ENCODE results near the gene LEFTY2.
A peak's percentile ranks its signal among the peaks of the same experiment; 100 is the strongest.

The LEFTY2 gene

DNA sequence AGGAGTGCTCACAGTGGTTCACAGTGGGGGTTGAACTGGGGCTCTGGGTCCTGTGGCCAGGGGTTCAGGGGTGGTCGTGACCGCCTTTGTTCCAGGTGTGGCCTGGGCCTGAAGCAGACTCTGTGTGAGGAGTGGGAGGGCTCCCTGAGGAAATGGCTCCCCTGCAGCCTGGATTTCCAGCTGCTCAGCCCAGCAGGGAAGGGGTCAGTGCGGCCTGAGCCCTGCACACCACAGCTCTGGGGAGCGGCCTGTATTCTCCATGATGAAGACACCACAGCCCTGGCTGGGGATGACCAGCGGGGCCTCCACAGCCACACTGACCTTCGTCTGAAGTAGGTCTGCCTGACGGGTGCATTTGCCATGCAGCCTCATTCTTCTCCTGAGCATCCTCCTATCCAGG lies 33.7 kb downstream of the LEFTY2 start:
- no peak for TF ChIP-seq CTCF (IDR thresholded peaks at IDR 0.05; ENCODE audit: extremely low read depth, insufficient read depth, missing control alignments)
- in situ Hi-C loops (cut with MboI; ENCODE audit: low pct_unique_long_range_greater_than_20kb, low sequenced_read_pairs, unreplicated experiment), result no loop called here
- no peak for DNase-seq (ENCODE audit: low spot score)

DNA sequence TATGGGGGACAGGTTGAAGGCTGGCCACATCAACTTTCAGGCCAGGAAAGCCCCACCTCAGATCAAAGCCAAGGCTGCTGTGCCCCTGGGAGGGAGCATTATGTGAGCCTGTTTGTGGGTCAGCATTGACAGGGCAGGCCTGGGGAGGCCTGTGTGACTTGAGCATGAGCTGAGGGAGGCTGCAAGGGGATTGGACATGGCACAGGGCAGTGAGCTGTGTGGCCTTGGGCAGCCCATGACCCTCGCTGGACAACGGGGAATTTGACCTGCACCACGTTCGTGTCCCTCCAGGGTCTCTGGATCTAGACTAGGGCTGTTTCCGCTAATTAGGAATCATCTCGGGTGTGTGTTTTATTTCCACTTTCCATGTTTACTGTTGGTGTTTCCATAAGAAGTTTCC lies 34.6 kb downstream of the LEFTY2 start:
- no peak for DNase-seq (ENCODE audit: low spot score)
- no peak for TF ChIP-seq CTCF (IDR thresholded peaks at IDR 0.05; ENCODE audit: extremely low read depth, insufficient read depth, missing control alignments)
- in situ Hi-C loops (cut with MboI; ENCODE audit: low pct_unique_long_range_greater_than_20kb, low sequenced_read_pairs, unreplicated experiment), result no loop called here

DNA sequence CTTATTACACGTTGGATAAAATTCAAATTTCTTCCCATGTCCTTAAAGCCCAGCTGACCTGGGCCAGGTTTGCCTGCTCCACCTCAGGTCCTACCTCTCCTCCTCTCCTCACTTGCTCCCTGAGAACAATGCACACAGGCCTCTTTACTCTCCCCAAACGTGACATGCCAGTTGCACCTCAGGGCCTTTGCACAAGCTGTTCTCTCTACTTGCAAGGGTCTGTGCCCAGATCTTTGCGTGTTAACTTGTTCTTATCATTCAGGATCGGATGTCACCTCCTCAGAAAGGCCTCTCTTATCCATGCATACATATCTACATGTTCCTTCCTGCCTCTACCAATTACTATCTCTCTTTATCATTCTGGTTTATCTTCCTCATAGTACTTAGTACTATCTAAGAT lies 37.4 kb downstream of the LEFTY2 start:
- in situ Hi-C loops (cut with MboI; ENCODE audit: low pct_unique_long_range_greater_than_20kb, low sequenced_read_pairs, unreplicated experiment), result no loop called here
- DNase-seq (ENCODE audit: low spot score), result no peak
- TF ChIP-seq CTCF (IDR thresholded peaks at IDR 0.05; ENCODE audit: extremely low read depth, insufficient read depth, missing control alignments), result no peak

DNA sequence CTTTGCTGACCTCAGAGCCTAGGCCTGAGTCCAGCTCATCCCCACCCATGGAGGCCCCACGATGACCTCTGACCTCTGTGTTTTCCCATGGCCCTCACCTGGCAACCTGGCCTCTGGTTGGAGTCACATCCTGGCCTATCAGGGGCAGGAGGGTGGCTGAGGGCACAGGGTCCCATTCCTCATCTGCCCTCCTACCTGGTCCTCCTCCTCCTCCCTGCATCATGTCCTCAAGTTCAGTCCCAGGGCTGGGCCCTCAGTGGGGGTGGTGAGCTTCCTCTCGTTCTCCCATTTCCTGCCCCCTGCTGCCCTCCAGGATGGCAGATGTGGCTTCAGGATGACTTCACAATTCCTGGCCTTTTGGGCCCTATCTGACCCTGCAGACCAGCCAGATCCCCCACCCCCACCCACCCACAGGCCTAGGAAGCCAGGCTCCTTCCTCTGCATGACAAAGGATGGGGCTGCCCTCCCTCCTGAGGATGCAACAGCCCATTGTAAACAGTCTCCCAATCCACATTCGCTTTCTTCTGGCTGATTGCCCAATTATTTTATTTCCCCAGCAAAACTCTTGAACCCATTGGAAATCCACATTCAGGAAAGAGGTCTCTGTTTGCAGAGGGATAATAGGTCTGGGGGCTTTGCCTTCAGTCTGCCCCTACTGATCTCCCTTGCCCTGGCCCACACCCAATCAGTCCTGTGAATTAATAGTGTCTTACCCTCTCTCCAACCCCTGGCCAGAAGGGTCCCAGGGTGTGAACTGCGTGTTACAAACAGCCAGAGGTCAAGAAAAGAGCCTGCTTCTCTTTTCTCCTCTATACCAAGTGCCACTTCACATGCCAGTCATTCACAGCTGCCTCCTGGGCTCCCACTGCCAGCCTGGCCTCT lies 41.7 kb downstream of the LEFTY2 start:
- in situ Hi-C loops (cut with MboI; ENCODE audit: low pct_unique_long_range_greater_than_20kb, low sequenced_read_pairs, unreplicated experiment), result no loop called here
- TF ChIP-seq CTCF (IDR thresholded peaks at IDR 0.05; ENCODE audit: extremely low read depth, insufficient read depth, missing control alignments), result no peak
- no peak for DNase-seq (ENCODE audit: low spot score)

- TF ChIP-seq CTCF (IDR thresholded peaks at IDR 0.05; ENCODE audit: extremely low read depth, insufficient read depth, missing control alignments), result no peak
- in situ Hi-C loops (cut with MboI; ENCODE audit: low pct_unique_long_range_greater_than_20kb, low sequenced_read_pairs, unreplicated experiment), result no loop called here
- DNase-seq (ENCODE audit: low spot score), result no peak
Observed at GRCh38 chr1:225897595-225898514, 43.2 kb downstream of the LEFTY2 start.

GRCh38 chr1:225896937-225897549 lies 44.0 kb downstream of the LEFTY2 start:
- peak; percentile 93 for DNase-seq (ENCODE audit: low spot score)
- TF ChIP-seq CTCF (IDR thresholded peaks at IDR 0.05; ENCODE audit: extremely low read depth, insufficient read depth, missing control alignments), result no peak
- in situ Hi-C loops (cut with MboI; ENCODE audit: low pct_unique_long_range_greater_than_20kb, low sequenced_read_pairs, unreplicated experiment), result no loop called here
